Bronchial epithelial cell (primary cell): ENCODE results near the gene ADGRA3. TPM values are rescaled to one million over a fixed set of nuclear protein-coding genes. Genes with fewer than 3 reads are reported as not detected.

ENCODE experiments used
- DNase-seq: peaks from one replicate; pipeline ENCODE4 v3.0.0-alpha.2; 2010; ENCODE audit warnings: low read depth
- FAIRE-seq: peaks from 2 replicates; lab custom pipeline; 2011; peaks lifted over from hg19 to GRCh38; lab: Jason Lieb, UNC
- H3K27me3 ChIP-seq: 2 replicates; pipeline ENCODE4 v1.5.1; 2011; ENCODE audit warnings: low read length; ENCODE audit not compliant: control insufficient read depth, insufficient read depth
- H3K36me3 ChIP-seq: 2 replicates; pipeline ENCODE4 v1.5.1; 2011; ENCODE audit warnings: low read length; ENCODE audit not compliant: control insufficient read depth, insufficient read depth
- H3K4me3 ChIP-seq: 2 replicates; pipeline ENCODE4 v1.5.1; 2011; ENCODE audit warnings: mild to moderate bottlenecking, low read depth, low read length, control low read depth
- total RNA-seq: library from RNA; depleted of rRNA; stranded (reverse); fragments of >200 nt; gene quantifications from 2 replicates; pipeline ENCODE4 v1.2.1, GENCODE V29; 2014
- TF ChIP-seq, protein P1 (sequence below): IDR thresholded peaks from 2 replicates; pipeline ENCODE4 v1.5.1; 2011; ENCODE audit warnings: mild to moderate bottlenecking, moderate library complexity, low read length, control low read depth, inconsistent platforms; ENCODE audit not compliant: insufficient read depth, severe bottlenecking

ADGRA3 gene
- total RNA-seq, 1 donor from 2014 or later = 34.2 TPM

DNA sequence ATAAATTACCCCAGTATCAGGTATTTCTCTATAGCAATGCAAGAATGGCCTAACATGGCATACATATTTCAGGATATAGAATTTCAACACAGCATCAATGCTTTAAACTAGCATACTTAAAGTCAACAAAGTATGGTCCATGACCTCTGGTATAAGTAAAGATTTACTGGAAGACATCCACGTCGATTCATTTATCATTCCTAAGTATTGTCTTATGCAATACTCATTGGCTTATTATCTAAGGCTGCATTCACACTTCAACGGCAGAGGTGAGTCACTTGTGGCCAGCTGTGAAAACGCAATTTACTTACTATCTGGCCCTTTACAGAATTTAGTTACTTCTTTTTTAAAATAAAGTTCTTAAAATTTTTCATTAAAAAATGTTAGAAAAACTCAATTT, 42.6 kb downstream of the ADGRA3 start:
- FAIRE-seq (no peak), DNase-seq (peak; percentile 93)
- H3K36me3 ChIP-seq = peaks cover 2% of the 10 kb centered on the region

DNA sequence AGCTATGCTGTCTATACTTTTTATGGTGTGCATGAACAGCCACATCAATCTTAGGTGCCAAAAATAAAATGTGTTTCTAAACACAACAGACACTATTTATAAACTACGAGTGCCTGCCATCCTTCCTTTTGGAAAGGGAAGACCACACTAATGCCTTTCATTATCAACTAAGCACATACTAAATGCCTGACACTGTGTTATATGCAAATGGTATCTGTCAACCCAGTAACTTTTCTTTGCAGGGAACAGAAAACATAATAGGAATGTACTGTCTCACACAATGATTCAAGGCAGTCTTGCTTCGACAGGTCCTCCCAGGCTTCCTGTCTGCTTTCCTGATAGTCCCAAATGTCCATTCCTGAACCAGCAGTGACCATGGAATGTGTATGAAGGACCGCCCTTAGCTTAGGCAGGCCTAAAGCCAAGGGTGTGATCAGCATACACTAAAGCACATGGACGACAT, 43.8 kb downstream of the ADGRA3 start:
- peaks cover 2% of the 10 kb centered on the region for H3K36me3 ChIP-seq
- TF ChIP-seq, protein P1, sequence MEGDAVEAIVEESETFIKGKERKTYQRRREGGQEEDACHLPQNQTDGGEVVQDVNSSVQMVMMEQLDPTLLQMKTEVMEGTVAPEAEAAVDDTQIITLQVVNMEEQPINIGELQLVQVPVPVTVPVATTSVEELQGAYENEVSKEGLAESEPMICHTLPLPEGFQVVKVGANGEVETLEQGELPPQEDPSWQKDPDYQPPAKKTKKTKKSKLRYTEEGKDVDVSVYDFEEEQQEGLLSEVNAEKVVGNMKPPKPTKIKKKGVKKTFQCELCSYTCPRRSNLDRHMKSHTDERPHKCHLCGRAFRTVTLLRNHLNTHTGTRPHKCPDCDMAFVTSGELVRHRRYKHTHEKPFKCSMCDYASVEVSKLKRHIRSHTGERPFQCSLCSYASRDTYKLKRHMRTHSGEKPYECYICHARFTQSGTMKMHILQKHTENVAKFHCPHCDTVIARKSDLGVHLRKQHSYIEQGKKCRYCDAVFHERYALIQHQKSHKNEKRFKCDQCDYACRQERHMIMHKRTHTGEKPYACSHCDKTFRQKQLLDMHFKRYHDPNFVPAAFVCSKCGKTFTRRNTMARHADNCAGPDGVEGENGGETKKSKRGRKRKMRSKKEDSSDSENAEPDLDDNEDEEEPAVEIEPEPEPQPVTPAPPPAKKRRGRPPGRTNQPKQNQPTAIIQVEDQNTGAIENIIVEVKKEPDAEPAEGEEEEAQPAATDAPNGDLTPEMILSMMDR = no peak
- peak; percentile 72 for FAIRE-seq
- peak; percentile 97 for DNase-seq
- no peaks in the 10 kb centered on the region for H3K27me3 ChIP-seq
- no peak overlapping the region for H3K4me3 ChIP-seq

More for the DNA sequence above, 42.6 kb downstream of the ADGRA3 start:
- TF ChIP-seq, protein P1 = no peak
- Histone ChIP-seq H3K27me3 (no peaks in the 10 kb centered on the region), H3K4me3 (no peak overlapping the region)

DNA sequence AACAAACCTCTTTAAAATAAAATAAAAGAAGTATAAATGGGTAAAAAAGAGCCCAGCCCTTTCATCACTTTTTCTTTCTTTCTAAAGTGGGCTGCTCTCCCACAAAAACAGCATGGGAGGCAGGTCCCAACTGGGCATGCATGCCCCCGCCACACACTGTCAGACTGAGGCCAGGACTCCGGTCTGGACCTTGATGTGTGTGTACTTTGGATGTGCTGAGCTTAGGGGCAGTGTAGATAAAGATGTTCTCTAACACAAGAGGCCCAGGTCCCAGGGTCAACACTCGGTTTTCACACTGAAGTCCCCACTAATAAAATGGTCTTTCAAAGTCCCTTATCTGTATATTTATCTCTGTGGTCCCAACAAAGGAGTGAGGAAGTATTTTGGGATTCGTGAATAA, 44.4 kb downstream of the ADGRA3 start:
- H3K27me3 ChIP-seq = no peaks in the 10 kb centered on the region
- no peak for FAIRE-seq
- H3K36me3 ChIP-seq = peaks cover 2% of the 10 kb centered on the region
- TF ChIP-seq, protein P1 = no peak
- no peak overlapping the region for H3K4me3 ChIP-seq
- DNase-seq = no peak

DNA sequence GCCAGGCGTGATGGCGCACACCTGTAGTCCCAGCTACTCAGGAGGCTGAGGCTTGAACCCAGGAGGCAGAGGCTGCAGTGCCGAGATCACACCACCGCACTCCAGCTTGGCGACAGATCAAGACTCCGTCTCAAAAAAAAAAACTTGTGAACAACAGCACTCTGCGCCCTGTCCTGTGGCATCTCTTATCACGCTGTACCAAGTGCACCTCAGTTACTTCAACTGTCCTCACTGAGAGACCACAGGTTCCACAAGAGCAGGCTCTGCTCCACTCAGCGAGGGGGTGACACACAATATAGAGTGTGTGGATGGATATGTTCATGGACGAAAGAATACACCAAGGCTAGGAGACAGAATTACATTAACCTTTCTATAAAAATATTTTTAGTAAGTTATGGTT, 49.3 kb downstream of the ADGRA3 start:
- no peak for FAIRE-seq
- TF ChIP-seq, protein P1 = no peak

DNA sequence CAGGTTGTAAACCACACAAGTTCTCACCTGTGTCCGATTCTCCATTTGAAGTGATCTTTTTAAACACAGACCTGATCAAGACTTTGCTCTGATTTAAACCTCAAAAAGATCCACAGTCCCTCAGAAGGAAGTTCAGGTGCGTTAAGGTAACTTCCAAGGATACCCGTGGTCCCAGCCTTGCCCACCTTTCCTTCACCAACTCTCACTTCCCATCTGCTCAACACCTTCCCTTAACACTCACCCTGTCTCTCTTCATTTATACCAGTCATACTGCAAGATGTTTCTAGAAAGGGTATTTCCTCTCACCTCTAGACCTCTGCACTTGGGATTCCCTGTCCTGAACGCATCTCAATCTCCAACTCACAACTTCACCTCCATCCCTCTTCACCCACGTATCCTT, 49.9 kb downstream of the ADGRA3 start:
- TF ChIP-seq, protein P1 = no peak

More for the DNA sequence above, 49.3 kb downstream of the ADGRA3 start:
- Histone ChIP-seq H3K4me3 (no peak overlapping the region), H3K27me3 (no peaks in the 10 kb centered on the region), H3K36me3 (peaks cover 2% of the 10 kb centered on the region)
- DNase-seq = no peak

DNA sequence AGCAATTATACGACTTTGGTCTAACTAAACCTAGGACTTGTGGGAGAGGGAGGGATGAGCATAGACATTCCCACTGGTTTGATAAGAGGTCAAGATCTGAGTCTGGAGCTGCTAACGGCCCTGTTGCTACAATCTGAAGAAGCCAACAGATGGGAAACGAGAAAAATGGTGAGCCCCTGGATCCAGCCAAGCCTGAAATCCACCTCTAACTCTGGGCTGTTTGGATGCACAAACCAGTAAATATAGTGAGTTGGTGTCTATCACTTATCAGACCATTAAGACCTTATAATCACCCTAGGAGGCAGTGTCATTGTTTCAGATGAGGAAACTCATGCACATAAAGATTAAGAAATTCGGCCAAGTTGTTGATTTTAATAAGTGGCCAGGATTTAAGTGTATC, 50.5 kb downstream of the ADGRA3 start:
- no peak for FAIRE-seq
- no peak for DNase-seq
- Histone ChIP-seq H3K36me3 (no peaks in the 10 kb centered on the region), H3K27me3 (no peaks in the 10 kb centered on the region), H3K4me3 (no peak overlapping the region)
- TF ChIP-seq, protein P1 = no peak

More for the DNA sequence above, 49.9 kb downstream of the ADGRA3 start:
- no peak for FAIRE-seq
- no peak for DNase-seq
- Histone ChIP-seq H3K4me3 (no peak overlapping the region), H3K36me3 (peaks cover 2% of the 10 kb centered on the region), H3K27me3 (no peaks in the 10 kb centered on the region)
